Lower lobe of right lung (tissue), 2 donors: ENCODE results near the gene CACNA1A. TPM values are rescaled to one million over a fixed set of nuclear protein-coding genes. Genes with fewer than 3 reads are reported as not detected.

Experiments
- ATAC-seq, 2 donors: fragments of 200-7000 bp; cut with Tn5 transposase; one replicate each; pipeline ENCODE4 v1.9.1; 2020 to 2022; ENCODE audit warnings: mild to moderate bottlenecking in 2 of 2, moderate library complexity in 2 of 2
- DNase-seq: peaks from one replicate; pipeline ENCODE4 v3.0.0-alpha.2; 2020
- H3K27ac ChIP-seq: fragments of 200-600 bp; one replicate; pipeline ENCODE4 v1.8.0; 2022
- H3K27me3 ChIP-seq: fragments of 200-600 bp; one replicate; pipeline ENCODE4 v1.8.0; 2022; ENCODE audit warnings: low read depth
- H3K36me3 ChIP-seq: fragments of 200-600 bp; one replicate; pipeline ENCODE4 v1.8.0; 2022; ENCODE audit warnings: mild to moderate bottlenecking
- H3K4me1 ChIP-seq: fragments of 200-600 bp; one replicate; pipeline ENCODE4 v1.8.0; 2022
- H3K4me3 ChIP-seq: fragments of 200-600 bp; one replicate; pipeline ENCODE4 v1.8.0; 2022; ENCODE audit warnings: mild to moderate bottlenecking
- H3K9me3 ChIP-seq: fragments of 200-600 bp; one replicate; pipeline ENCODE4 v1.8.0; 2022
- intact Hi-C: fragments of 100-400 bp; cut with DNase I; formaldehyde crosslinking; loops from one replicate; pipeline ENCODE4 v1.11.0; 2022
- total RNA-seq: library from RNA; stranded (reverse); fragmentation: NEBNext Ultra II Directional; extraction: Animal tissue kit (Norgen Biotek cat#: 25700); gene quantifications from one replicate; pipeline ENCODE4 v1.2.1, GENCODE V29; 2021
- TF ChIP-seq, protein P1 (sequence below): fragments of 200-600 bp; IDR thresholded peaks from one replicate; pipeline ENCODE4 v1.8.0; 2022; ENCODE audit warnings: antibody characterized with exemption, mild to moderate bottlenecking
- donor health status: DM: no; HTN: yes; CAD: no; lungs with severe emphysema.

CACNA1A gene
- total RNA-seq, 1 donor from 2014 or later, result 0.71 TPM

- H3K4me1 ChIP-seq, result no peaks in the 10 kb centered on the region
- no peak overlapping the region for H3K27ac ChIP-seq
- TF ChIP-seq, protein P1, sequence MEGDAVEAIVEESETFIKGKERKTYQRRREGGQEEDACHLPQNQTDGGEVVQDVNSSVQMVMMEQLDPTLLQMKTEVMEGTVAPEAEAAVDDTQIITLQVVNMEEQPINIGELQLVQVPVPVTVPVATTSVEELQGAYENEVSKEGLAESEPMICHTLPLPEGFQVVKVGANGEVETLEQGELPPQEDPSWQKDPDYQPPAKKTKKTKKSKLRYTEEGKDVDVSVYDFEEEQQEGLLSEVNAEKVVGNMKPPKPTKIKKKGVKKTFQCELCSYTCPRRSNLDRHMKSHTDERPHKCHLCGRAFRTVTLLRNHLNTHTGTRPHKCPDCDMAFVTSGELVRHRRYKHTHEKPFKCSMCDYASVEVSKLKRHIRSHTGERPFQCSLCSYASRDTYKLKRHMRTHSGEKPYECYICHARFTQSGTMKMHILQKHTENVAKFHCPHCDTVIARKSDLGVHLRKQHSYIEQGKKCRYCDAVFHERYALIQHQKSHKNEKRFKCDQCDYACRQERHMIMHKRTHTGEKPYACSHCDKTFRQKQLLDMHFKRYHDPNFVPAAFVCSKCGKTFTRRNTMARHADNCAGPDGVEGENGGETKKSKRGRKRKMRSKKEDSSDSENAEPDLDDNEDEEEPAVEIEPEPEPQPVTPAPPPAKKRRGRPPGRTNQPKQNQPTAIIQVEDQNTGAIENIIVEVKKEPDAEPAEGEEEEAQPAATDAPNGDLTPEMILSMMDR, result no peak
- ATAC-seq (no peak), DNase-seq (no peak)
- intact Hi-C loops, result no loop called here
- no peak overlapping the region for H3K4me3 ChIP-seq
- H3K27me3 ChIP-seq, result no peaks in the 10 kb centered on the region
- no peaks in the 10 kb centered on the region for H3K36me3 ChIP-seq
- no peaks in the 10 kb centered on the region for H3K9me3 ChIP-seq
Measured at GRCh38 chr19:13309864-13310263, 196.4 kb downstream of the CACNA1A start.

- intact Hi-C loops, result no loop called here
- DNase-seq, result no peak
Measured at GRCh38 chr19:13303381-13304129, 202.7 kb downstream of the CACNA1A start.

GRCh38 chr19:13302526-13303270 is 203.6 kb downstream of the CACNA1A start:
- intact Hi-C loops, result no loop called here
- Histone ChIP-seq H3K9me3 (no peaks in the 10 kb centered on the region), H3K27me3 (peaks cover 48% of the 10 kb centered on the region), H3K36me3 (no peaks in the 10 kb centered on the region), H3K4me1 (no peaks in the 10 kb centered on the region), H3K27ac (no peak overlapping the region), H3K4me3 (no peak overlapping the region)
- DNase-seq (no peak), ATAC-seq (no peak)
- TF ChIP-seq, protein P1, result no peak

More at GRCh38 chr19:13303381-13304129, 202.7 kb downstream of the CACNA1A start:
- TF ChIP-seq, protein P1, result no peak
- no peak for ATAC-seq
- Histone ChIP-seq H3K27me3 (peaks cover 41% of the 10 kb centered on the region), H3K36me3 (no peaks in the 10 kb centered on the region), H3K4me1 (no peaks in the 10 kb centered on the region), H3K27ac (no peak overlapping the region), H3K4me3 (no peak overlapping the region), H3K9me3 (no peaks in the 10 kb centered on the region)

DNA sequence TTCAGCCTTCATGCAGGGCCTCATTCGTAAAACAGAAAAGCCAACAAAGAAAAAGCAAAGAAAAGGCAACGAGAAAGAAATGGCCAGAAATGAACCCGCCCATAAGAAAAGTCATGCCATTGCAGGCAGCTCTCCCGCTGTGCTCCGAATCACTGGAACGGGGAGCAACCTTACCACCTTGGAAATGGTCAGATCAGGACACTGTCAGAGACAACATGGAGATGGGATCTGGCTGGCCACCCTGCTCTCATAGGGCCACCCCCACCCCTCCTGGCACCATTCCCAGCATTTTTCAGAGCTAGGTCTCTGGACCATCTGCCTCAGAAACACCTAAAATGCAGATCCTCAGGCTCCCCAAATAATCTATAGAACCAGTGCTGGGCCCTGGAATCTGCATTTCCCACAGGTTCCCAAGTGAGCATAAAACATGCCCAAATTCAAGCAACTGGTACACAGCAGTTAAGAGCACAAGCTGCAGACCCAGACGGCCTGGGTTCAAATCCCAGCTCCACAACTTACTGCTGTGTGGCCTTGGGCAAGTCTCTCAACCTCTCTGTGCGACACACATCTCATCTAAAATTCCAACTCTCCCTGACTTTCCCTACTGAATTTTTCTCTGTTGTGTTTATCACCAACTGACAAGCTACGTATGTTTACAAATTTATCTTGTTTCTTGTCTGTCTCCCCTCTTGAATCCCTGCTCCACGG is 204.5 kb downstream of the CACNA1A start:
- Histone ChIP-seq H3K4me3 (no peak overlapping the region), H3K36me3 (no peaks in the 10 kb centered on the region), H3K9me3 (no peaks in the 10 kb centered on the region), H3K27ac (no peak overlapping the region), H3K4me1 (no peaks in the 10 kb centered on the region), H3K27me3 (peaks cover 52% of the 10 kb centered on the region)
- DNase-seq (no peak), ATAC-seq (no peak)
- intact Hi-C loops, result no loop called here
- TF ChIP-seq, protein P1, result no peak

- intact Hi-C loops, result no loop called here
- TF ChIP-seq, protein P1, result no peak
- ATAC-seq, result no peak
- DNase-seq, result no peak
- Histone ChIP-seq H3K27me3 (peaks cover 52% of the 10 kb centered on the region), H3K9me3 (no peaks in the 10 kb centered on the region), H3K36me3 (no peaks in the 10 kb centered on the region), H3K4me1 (no peaks in the 10 kb centered on the region), H3K4me3 (no peak overlapping the region), H3K27ac (no peak overlapping the region)
Measured at GRCh38 chr19:13300421-13301030, 205.8 kb downstream of the CACNA1A start.
